Activated T-cell treated with anti-CD3 and anti-CD28 coated beads for 48 hours (primary cell): ENCODE results near the gene RAP2B.
"Not testable (repeated sequence)": the region's sequence is repeated elsewhere in the genome, so short reads cannot be mapped to it uniquely, and the experiment has no call there.

Experiments
- DNase-seq: peaks from one replicate; pipeline ENCODE4 v3.0.0-alpha.2; 2020; ENCODE audit warnings: low read depth

Gene RAP2B

GRCh38 chr3:153193786-153194476, 31.9 kb downstream of the RAP2B start:
- not testable (repeated sequence) for DNase-seq

DNA sequence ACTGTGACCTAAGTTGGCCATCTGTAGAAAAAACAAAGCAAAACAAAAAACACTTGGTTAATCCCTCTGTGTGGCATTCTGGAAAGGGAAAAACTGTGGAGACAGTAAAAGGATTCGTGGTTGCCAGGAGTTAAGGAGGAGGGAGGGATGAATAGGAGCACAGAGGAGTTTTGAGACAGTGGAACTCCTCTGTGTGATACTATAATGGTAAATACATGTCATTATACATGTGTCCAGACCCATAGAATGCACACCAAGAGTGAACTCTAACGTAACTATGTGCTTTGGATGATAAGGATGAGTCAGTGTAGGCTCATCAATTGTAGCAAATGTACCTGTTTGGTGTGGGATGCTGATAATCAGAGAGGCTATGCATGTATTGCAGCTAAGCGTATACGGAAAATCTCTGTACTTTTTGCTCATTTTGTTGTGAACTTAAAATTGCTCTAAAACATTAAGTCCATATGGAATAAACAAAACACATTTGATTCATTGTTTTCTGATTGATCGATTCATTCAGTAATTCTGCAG, 33.4 kb downstream of the RAP2B start:
- DNase-seq = no peak

- no peak for DNase-seq
Observed at GRCh38 chr3:153209596-153209995, 47.6 kb downstream of the RAP2B start.

- DNase-seq = no peak
Observed at GRCh38 chr3:153210146-153210545, 48.1 kb downstream of the RAP2B start.

DNA sequence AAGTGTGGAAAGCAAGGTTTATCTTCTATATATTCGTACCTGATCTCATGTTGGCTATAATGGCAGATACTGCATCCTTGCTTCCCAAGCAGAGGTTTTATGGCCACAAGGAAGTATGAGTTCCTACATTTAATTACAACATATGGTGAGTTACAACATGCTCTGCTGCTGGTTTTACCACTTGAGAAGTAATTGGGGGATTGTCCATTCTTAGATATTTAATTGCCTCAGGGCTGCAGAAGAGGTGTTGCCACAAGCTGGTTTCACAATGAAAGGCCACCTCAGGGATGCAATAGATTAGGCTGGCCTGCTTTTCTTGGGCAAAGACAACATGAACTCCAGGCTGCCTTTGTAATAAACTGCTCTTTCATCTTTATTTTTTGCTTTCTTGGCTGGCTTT, 48.6 kb downstream of the RAP2B start:
- DNase-seq = no peak

GRCh38 chr3:153215497-153215896, 53.5 kb downstream of the RAP2B start:
- DNase-seq = no peak

- no peak for DNase-seq
Observed at GRCh38 chr3:153215966-153216365, 53.9 kb downstream of the RAP2B start.

- DNase-seq = no peak
Observed at GRCh38 chr3:153216928-153217327, 54.9 kb downstream of the RAP2B start.

DNA sequence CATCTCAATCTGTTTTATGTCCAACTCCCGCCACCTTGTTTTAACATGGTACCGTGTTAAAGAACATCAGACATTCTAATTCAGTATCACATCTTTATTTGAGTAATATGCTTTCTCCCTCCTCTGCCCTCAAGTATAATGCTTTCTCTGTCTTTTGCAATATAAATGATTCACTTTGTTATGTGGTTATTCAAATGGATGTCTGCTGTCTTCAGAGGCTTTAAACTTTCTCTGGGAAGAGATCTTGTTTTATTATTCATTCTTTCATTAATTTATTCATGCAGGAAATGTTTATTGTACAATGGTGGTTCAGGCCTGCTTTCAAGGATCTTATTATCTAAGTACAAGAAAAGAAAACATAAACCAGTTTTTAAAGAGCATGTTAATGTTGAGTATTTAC, 57.1 kb downstream of the RAP2B start:
- DNase-seq = no peak
